Stimulated activated naive B cell treated with anti-CD40 and anti-IgM and Interleukin-4, amounts not matched to agents 10 μg/mL and 1 μg/mL and 100 μg/mL, for 72 hours (primary cell): ENCODE measurements around the gene C11orf68.

Experiments used
- ATAC-seq, 2 donors: fragments of 150-1000 bp; cut with Tn5 transposase; replicated peaks; 2 replicates each; pipeline ENCODE4 v1.10.0; 2021; ENCODE audit warnings: moderate library complexity in 1 of 2
- DNase-seq: peaks from one replicate; pipeline ENCODE4 v3.0.0; 2021
- H3K27ac Mint-ChIP-seq: one replicate; pipeline ENCODE4 v1.8.0; 2022; ENCODE audit warnings: mild to moderate bottlenecking, mixed read lengths
- H3K27me3 Mint-ChIP-seq, 2 donors: one replicate each; pipeline ENCODE4 v1.8.0; 2022; ENCODE audit warnings: mixed read lengths in 2 of 2
- H3K36me3 Mint-ChIP-seq, 2 donors: one replicate each; pipeline ENCODE4 v1.8.0; 2022; ENCODE audit warnings: mixed read lengths in 2 of 2, mild to moderate bottlenecking in 1 of 2
- H3K4me1 Mint-ChIP-seq, 2 donors: one replicate each; pipeline ENCODE4 v1.8.0; 2022; ENCODE audit warnings: mixed read lengths in 2 of 2, mild to moderate bottlenecking in 1 of 2
- H3K4me3 Mint-ChIP-seq, 2 donors: one replicate each; pipeline ENCODE4 v1.8.0; 2022; ENCODE audit warnings: mild to moderate bottlenecking in 2 of 2, mixed read lengths in 2 of 2, moderate library complexity in 1 of 2
- H3K9me3 Mint-ChIP-seq, 2 donors: one replicate each; pipeline ENCODE4 v1.8.0; 2022; ENCODE audit warnings: mixed read lengths in 2 of 2, mild to moderate bottlenecking in 1 of 2

The C11orf68 gene

DNA sequence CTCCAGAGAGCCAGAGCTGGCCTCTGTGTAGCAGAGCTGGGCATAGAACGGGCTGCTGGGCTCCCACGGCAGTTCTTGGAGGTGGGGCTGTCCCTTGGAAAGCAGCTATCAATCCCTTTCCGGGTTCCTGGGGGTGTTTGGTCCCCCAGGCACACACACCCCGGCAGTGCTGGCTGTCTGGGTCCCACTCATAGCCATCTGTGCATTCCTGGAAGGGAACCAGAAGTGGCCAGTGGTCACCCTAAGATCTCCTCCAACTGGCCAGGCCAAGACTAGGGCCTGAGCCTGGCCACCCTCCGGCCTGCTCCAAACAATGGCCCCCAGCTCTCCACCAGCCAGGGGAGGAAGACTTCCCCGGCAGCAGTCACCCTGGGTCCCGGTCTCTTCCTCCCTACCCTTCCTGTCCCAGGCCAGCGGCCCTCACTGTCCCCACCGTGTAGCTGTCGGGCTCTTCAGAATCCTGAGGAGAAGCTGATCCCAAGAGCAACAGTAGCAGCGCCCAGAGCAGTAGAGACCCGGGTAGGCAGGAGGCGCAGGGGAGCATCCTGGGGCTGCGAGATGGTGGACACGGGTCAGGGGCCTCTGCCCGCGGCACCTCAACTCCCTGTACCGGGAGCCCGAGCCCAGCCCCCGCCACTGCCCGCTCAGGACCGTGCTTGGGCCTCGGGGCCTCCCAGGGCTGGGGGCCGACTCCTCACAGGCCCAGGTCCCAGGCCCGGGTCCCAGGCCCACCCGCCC, 46.9 kb downstream of the C11orf68 start:
- Mint-ChIP-seq H3K9me3 (no peaks in the 10 kb centered on the region), H3K27ac (peak overlapping the region; percentile 65), H3K27me3 (peaks cover 0 to 8% of the 10 kb centered on the region in 2 donors), H3K36me3 (peaks cover 12 to 17% of the 10 kb centered on the region in 2 donors), H3K4me3 (peak overlapping the region; percentile 56 to 60), H3K4me1 (peaks cover 23 to 28% of the 10 kb centered on the region in 2 donors)
- ATAC-seq (no peak), DNase-seq (no peak)

DNA sequence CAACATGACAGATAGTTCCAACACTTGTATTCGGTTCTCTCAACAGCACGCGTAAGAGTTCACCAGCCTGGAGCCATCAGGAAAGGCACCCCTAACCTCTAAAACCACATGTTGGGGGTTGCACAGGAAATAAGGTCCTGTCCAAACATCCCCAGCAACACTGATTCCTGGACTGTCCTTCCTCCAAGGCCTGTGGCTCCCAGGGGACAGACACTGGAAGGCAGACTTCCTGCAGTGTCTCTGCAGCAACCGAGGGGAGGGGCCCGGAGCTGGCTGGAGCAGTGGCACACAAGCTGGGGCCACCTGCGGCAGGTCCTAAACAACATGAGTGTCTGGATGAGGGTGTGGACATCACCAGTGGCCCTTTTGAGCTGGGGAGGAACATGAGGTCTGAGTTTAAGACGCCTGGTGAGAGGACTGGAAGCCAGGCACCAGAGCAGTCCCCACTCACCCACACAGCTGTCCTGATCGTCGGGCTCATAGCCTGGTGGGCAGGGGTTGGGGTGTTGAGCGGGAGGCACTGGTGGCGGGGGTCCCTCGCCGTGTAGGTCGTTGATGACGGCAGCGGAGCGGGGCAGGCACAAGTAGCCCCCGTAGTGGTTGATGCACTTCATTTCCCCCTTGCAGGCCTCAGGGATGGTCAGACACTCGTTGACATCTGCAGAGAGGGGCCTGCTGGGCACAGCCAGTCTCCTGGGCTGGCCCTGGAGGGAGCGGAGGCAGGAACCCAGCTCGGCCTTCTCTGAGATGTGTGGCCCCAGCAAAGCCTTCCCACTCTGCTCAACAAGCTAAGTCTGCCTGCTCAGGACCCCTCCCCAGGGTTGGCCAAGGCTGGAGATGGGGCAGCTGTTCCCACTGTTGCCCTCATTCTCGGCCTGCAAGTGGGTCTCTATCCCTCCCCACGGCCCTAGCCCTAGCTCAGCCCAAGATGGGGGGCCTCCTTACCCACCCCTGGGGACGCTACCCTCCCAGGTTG, 47.9 kb downstream of the C11orf68 start:
- no peak for DNase-seq
- ATAC-seq: peak in 1 of 2 donors; percentile 2
- Mint-ChIP-seq H3K4me3 (peak overlapping the region; percentile 8 to 32), H3K27me3 (peaks cover 0 to 8% of the 10 kb centered on the region in 2 donors), H3K4me1 (peaks cover 23 to 28% of the 10 kb centered on the region in 2 donors), H3K27ac (peak overlapping the region; percentile 70), H3K36me3 (peaks cover 15 to 22% of the 10 kb centered on the region in 2 donors), H3K9me3 (no peaks in the 10 kb centered on the region)

DNA sequence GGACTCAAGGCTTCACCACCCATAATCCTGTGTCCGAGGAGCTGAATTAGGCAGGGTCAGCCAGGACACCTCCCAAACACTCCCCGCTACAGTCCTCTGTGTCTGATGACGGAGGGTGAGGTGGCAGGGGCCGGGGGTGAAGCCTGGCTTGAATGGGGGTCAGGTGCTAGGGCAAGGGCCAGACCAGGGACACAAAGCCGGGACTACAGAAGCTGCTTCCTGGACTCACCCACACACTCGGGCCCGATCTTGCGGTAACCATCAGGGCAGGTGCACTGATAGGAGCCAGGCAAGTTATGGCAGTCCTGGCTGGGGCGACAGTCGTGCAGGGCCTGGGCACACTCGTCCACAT, 48.6 kb downstream of the C11orf68 start:
- Mint-ChIP-seq H3K4me3 (no peak overlapping the region), H3K36me3 (peaks cover 19 to 29% of the 10 kb centered on the region in 2 donors), H3K27ac (peak overlapping the region; percentile 70), H3K9me3 (no peaks in the 10 kb centered on the region), H3K27me3 (peaks cover 0 to 8% of the 10 kb centered on the region in 2 donors), H3K4me1 (peaks cover 24 to 28% of the 10 kb centered on the region in 2 donors)
- no peak for ATAC-seq
- DNase-seq: no peak

DNA sequence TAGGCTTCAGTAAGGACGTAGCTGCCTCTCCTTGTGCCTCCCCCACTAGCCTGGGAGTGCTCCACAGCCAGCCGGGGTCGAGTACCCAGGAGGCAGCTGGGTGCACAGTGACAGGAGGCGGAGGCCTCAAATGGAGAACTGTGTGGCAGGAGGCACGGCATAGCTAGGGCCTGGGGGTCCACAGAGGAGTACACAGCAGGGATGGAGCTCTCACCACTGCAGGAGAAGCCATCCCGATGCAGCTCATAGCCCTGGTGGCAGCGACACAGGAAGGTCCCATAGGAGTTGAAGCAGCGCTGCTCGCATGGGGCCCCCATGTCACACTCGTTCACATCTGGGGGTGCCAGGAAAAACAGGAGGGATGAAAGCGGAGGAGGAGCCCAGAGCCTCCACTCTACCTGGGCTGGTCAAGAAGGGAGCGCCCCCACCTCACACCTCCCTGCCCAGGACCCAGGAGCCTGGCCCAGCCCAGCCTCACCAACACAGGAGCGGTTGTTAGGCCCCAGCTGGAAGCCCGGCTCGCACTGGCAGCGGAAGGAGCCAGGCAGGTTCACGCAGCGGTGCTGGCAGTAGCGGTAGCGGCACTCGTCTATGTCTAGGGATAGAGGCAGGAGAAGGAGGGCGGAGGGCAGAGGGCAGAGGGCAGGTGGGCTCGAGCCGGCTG, 49.1 kb downstream of the C11orf68 start:
- Mint-ChIP-seq H3K9me3 (no peaks in the 10 kb centered on the region), H3K36me3 (peaks cover 23 to 33% of the 10 kb centered on the region in 2 donors), H3K27ac (peak overlapping the region; percentile 59), H3K27me3 (peaks cover 0 to 8% of the 10 kb centered on the region in 2 donors), H3K4me3 (no peak overlapping the region), H3K4me1 (peaks cover 27 to 28% of the 10 kb centered on the region in 2 donors)
- ATAC-seq (no peak), DNase-seq (no peak)

DNA sequence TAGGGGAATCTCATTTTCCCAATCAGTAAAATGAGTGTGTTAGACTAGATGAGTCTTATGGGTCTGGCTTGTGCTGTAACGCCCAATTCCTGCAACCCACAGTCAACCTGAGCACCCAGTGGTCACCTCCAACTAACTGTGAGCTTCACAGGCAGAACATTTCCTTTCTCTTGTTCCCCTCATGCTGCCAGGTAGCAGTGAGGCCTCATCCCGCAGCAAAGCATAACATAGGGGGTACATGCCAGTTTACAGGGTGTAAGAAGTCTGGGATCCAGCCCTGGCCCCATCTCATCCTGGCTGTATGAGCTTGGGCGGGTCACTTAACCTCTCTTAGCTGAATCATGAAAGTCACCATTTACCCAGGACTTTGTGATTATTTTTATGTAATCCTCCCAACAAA, 50.0 kb downstream of the C11orf68 start:
- Mint-ChIP-seq H3K36me3 (peaks cover 28 to 38% of the 10 kb centered on the region in 2 donors), H3K9me3 (no peaks in the 10 kb centered on the region), H3K4me1 (peaks cover 26 to 28% of the 10 kb centered on the region in 2 donors), H3K27me3 (peaks cover 0 to 8% of the 10 kb centered on the region in 2 donors), H3K4me3 (no peak overlapping the region), H3K27ac (no peak overlapping the region)
- DNase-seq (no peak), ATAC-seq (no peak)

DNA sequence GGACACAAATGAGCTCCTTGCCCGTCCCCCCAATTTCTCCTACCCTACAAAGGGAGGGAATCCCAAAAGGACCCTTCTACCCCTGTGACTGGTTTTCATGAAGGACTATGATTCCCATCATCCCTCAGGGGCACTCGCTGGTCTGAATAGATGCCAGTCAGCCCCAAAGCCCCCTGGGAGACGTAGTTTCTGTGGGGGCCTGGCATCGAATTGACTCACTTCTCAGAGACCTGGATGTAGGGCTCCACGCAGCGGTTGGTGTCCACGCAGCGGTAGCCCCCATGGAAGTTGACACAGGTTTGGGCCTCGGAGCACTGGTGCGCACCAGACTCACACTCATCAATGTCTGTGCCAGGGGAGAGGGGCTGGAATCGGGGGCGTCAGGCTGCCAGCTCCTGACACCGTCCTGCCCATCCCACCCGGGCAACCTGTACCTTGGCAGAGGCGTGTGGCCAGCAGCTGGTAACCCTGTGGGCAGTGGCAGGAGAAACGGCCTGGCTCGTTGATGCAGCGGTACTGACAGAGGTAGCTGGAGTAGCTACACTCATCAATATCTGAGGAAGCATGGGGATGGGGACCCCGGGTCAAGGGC, 50.7 kb downstream of the C11orf68 start:
- ATAC-seq (peak in 1 of 2 donors; percentile 30), DNase-seq (no peak)
- Mint-ChIP-seq H3K4me1 (peaks cover 23 to 27% of the 10 kb centered on the region in 2 donors), H3K9me3 (no peaks in the 10 kb centered on the region), H3K36me3 (peaks cover 34 to 43% of the 10 kb centered on the region in 2 donors), H3K27me3 (peaks cover 0 to 4% of the 10 kb centered on the region in 2 donors), H3K27ac (peak overlapping the region; percentile 20), H3K4me3 (no peak overlapping the region)

DNA sequence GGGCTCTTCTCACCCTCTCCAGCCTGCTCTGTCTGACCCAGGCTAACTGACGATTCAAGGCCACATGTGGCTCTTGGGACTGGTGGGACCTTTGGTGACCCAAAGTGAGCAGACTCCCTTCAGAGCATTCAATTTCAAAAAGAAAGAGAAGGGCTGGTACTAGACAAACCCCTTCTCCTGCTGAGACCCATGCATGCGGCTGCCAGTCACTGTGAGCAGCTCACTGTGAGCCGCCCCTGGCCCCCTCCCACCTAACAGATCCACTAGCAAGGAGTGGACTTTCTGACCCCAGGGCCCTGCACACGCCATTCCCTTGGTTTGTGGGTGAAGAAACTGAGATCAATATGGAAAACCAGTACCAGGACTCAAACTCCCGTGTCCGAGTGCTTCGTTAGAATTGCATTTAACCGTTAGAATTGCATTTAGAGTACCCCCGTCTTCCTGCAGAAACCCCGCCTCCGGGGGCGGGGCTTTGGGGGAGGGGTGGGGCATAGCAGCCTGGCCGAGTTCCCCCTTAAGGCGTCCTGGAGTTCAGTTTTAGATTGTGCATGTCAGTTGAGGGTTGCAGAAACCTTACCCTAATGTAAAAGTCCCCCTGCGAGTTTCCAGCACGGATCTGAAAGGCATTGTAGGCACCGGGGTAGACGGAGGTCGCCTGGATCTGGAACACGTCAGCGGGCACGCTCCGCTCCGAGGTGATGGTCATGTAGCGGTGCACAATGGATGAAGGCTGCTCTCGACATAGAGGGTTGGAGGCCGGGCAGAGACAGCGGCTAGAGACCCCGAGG, 51.4 kb downstream of the C11orf68 start:
- DNase-seq (no peak), ATAC-seq (no peak)
- Mint-ChIP-seq H3K4me1 (peaks cover 25 to 30% of the 10 kb centered on the region in 2 donors), H3K27me3 (no peaks in the 10 kb centered on the region), H3K9me3 (no peaks in the 10 kb centered on the region), H3K27ac (no peak overlapping the region), H3K4me3 (no peak overlapping the region), H3K36me3 (peaks cover 40 to 50% of the 10 kb centered on the region in 2 donors)
